Measurements from ENCODE around the gene CTSC.

DNA sequence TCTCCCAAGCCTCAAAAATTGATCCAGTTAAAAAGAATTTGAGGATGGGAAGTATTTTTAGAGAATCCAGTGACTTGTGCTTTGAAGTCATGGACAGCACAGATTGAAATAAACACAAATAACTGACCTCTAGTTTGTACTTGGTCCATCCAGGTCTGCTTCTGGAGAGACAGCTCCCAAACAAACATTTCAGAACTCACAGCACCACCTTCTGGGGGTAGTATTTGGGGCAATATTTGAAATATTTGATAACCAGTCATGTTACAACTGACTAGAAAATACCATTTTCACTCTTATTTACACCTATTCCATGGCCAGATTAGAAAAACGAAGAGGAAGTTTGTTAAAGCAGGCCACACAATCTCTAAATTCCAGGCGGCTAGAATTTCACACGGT lies 56.2 kb downstream of the CTSC start:
- TF ChIP-seq POLR2AphosphoS5 (IDR thresholded peaks at IDR 0.05; ENCODE audit: borderline replicate concordance, low read depth, low read length) (no peak), EZH2 (IDR thresholded peaks at IDR 0.05) (no peak)
